HUDEP-2 (cell line): ENCODE data around the gene CCDC149.

Experiments used
- DNase-seq, 76 experiments: peaks; one replicate each; lab custom pipeline; 2025; ENCODE audit not compliant: unreplicated experiment in 76 of 76; lab: John Stamatoyannopoulos, UW

The CCDC149 gene

GRCh38 chr4:24912252-24913118 is at the start of gene CCDC149:
Gene CCDC149, minus strand, starts transcription at chr4:24913042. Its CDS starts 178 bp downstream, at chr4:24912864.
- DNase-seq: no peak

GRCh38 chr4:24957886-24958285 is 45.0 kb upstream of the CCDC149 start:
- no peak for DNase-seq

GRCh38 chr4:24956763-24957162 is 43.9 kb upstream of the CCDC149 start:
- no peak for DNase-seq

GRCh38 chr4:24956091-24956490 is 43.2 kb upstream of the CCDC149 start:
- DNase-seq: no peak

- DNase-seq: no peak
Observed at GRCh38 chr4:24952667-24953066, 39.8 kb upstream of the CCDC149 start.

GRCh38 chr4:24949970-24950369 is 37.1 kb upstream of the CCDC149 start:
- DNase-seq: no peak

- DNase-seq: no peak
Observed at GRCh38 chr4:24937917-24938281, 25.1 kb upstream of the CCDC149 start.

- no peak for DNase-seq
Observed at GRCh38 chr4:24937176-24937916, 24.5 kb upstream of the CCDC149 start.

- no peak for DNase-seq
Observed at GRCh38 chr4:24935856-24936255, 23.0 kb upstream of the CCDC149 start.

- DNase-seq: no peak
Observed at GRCh38 chr4:24934311-24934710, 21.5 kb upstream of the CCDC149 start.

- no peak for DNase-seq
Observed at GRCh38 chr4:24933684-24934275, 20.9 kb upstream of the CCDC149 start.

GRCh38 chr4:24932515-24933225 is 19.8 kb upstream of the CCDC149 start:
- DNase-seq: no peak

GRCh38 chr4:24930151-24930550 is 17.3 kb upstream of the CCDC149 start:
- DNase-seq: no peak

GRCh38 chr4:24928708-24929107 is 15.9 kb upstream of the CCDC149 start:
- no peak for DNase-seq

- DNase-seq: no peak
Observed at GRCh38 chr4:24927049-24927448, 14.2 kb upstream of the CCDC149 start.

GRCh38 chr4:24924309-24924781 is 11.5 kb upstream of the CCDC149 start:
- no peak for DNase-seq

GRCh38 chr4:24923550-24923949 is 10.7 kb upstream of the CCDC149 start:
- no peak for DNase-seq

GRCh38 chr4:24923002-24923401 is 10.2 kb upstream of the CCDC149 start:
- no peak for DNase-seq

GRCh38 chr4:24922416-24922815 is 9.6 kb upstream of the CCDC149 start:
- no peak for DNase-seq

- DNase-seq: no peak
Observed at GRCh38 chr4:24921491-24921890, 8.6 kb upstream of the CCDC149 start.

GRCh38 chr4:24920008-24920407 is 7.2 kb upstream of the CCDC149 start:
- DNase-seq: no peak
